ENCODE results near the gene DCUN1D3.
"Not testable (repeated sequence)": the region's sequence is repeated elsewhere in the genome, so short reads cannot be mapped to it uniquely, and the experiment has no call there.

The DCUN1D3 gene

DNA sequence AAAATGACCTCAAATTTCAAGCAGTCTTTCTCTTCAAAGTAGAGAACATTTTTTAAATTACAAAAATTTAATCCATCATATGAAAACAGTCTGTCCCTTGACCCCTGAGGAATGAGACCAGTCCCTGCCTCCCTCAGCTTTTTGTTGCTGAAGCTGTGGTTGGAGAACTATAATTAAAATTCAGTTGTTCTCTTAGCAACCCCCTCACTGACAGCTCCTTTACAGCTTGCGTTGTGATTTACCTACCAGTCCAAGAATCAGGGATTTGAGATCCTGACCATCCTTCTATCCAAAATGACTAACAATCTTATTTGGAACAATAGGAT, 30.2 kb upstream of the DCUN1D3 start:
- peaks cover 0 to 5% of the 10 kb centered on the region in 2 donors for H3K4me1 Mint-ChIP-seq
- H3K4me3 Mint-ChIP-seq = no peak overlapping the region
- no peak overlapping the region for H3K27ac Mint-ChIP-seq
- no peak for DNase-seq
- no peak for ATAC-seq (replicated peaks)
- H3K27me3 Mint-ChIP-seq = no peaks in the 10 kb centered on the region
- H3K36me3 Mint-ChIP-seq = peaks cover 9 to 12% of the 10 kb centered on the region in 2 donors
- H3K9me3 Mint-ChIP-seq = no peaks in the 10 kb centered on the region

DNA sequence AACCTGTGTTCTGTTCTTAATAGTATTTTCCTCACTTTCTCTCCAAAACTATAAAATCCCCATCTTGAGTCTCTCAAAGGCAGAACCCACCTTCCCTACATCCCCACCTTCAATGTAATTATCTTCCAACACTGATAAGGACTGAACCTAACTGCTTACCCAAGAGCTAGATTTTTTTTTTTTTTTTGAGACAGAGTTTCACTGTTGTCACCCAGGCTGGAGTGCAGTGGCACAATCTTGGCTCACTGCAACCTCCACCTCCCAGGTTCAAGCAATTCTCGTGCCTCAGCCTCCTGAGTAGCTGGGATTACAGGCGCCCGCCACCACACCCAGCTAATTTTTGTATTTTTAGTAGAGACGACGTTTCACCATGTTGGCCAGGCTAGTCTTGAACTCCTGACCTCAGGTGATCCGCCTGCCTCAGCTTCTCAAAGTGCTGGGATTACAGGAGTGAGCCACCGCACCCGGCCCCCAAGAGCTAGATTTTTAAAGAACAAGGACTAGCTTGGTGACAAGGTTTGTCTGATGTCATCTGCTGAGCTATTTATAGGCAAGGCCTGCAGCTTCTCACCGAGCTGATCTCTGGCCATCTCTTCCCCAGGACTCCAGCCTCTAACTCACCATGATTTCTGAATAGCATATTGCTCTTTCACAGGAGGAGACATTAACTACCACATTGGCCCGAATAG, 29.7 kb upstream of the DCUN1D3 start:
- DNase-seq; H3K4me3 Mint-ChIP-seq; H3K27ac Mint-ChIP-seq; ATAC-seq (replicated peaks); H3K9me3 Mint-ChIP-seq; H3K4me1 Mint-ChIP-seq; H3K27me3 Mint-ChIP-seq: not testable (repeated sequence)
- peaks cover 9 to 13% of the 10 kb centered on the region in 2 donors for H3K36me3 Mint-ChIP-seq

DNA sequence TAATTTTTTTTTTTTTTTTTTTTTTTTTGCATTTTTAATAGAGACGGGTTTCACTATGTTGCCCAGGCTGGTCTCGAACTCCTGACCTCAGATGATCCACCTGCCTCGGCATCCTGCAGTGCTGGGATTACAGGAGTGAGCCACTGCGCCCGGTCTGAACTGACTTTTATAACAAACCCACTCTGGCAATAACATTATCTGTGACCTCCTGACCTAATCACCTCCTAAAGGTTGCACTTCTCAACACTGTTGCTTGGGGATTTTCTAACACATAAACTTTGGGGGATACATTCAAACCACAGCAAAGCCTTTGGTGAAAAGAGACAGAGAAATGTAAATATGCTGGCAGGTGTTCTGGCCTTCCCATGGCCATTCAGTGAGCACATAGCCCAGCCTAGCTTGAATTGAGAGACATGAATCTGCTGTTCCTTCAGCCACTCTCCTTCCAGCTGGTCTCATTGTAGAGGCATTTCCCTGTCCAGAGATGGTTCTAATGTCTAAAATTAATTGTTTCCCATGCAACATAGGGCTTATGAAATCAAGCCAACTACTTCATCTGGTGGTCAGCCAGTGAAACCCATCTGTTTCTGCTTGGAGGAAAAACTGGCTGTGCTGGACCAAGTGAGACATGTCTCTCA, 28.7 kb upstream of the DCUN1D3 start:
- ATAC-seq (replicated peaks) (no peak), DNase-seq (no peak)
- H3K4me3 Mint-ChIP-seq = no peak overlapping the region
- H3K27ac Mint-ChIP-seq = no peak overlapping the region
- peaks cover 0 to 5% of the 10 kb centered on the region in 2 donors for H3K4me1 Mint-ChIP-seq
- peaks cover 9 to 13% of the 10 kb centered on the region in 2 donors for H3K36me3 Mint-ChIP-seq
- no peaks in the 10 kb centered on the region for H3K27me3 Mint-ChIP-seq
- no peaks in the 10 kb centered on the region for H3K9me3 Mint-ChIP-seq

DNA sequence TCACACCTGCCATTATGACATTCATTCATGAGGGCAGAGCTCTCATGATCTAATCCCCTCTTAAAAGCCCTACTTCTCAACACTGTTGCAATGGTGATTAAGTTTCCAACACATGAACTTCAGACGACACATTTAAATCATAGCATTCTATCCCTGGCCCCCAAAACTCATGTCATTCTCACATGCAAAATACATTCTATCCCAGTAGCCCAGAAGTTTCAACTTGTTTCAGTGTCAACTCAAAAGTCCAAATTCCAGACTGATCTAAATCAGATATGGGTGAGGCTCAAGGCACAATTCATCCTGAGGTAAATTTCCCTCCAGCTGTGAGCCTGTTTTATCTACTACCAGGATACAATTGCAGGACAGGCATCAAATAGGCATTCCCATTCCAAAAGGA, 25.6 kb upstream of the DCUN1D3 start:
- no peak overlapping the region for H3K4me3 Mint-ChIP-seq
- H3K36me3 Mint-ChIP-seq = peaks cover 11 to 17% of the 10 kb centered on the region in 2 donors
- no peak overlapping the region for H3K27ac Mint-ChIP-seq
- no peak for ATAC-seq (replicated peaks)
- H3K27me3 Mint-ChIP-seq = no peaks in the 10 kb centered on the region
- no peaks in the 10 kb centered on the region for H3K9me3 Mint-ChIP-seq
- H3K4me1 Mint-ChIP-seq = peaks cover 2 to 5% of the 10 kb centered on the region in 2 donors
- no peak for DNase-seq

DNA sequence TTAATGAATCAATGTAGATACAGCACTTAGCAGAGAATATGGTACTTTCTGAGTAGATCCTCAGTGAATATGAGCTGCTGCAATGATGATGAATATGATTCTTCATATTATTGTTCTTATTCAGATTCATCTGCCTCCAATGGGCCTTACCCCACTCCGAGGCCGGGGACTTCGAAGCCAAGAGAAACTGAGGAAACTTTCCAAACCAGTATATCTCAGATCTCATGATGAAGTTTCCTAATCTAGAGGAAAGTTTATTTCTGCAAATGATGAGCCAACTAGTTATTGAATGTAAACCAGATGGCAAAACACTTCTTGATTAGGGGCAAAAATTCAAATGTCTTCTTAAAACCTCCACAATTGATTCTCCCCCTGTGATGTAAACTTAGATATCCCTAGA, 23.7 kb upstream of the DCUN1D3 start:
- DNase-seq (no peak), ATAC-seq (replicated peaks) (no peak)
- Mint-ChIP-seq H3K27me3 (no peaks in the 10 kb centered on the region), H3K9me3 (no peaks in the 10 kb centered on the region), H3K27ac (no peak overlapping the region), H3K4me1 (peaks cover 2 to 5% of the 10 kb centered on the region in 2 donors), H3K4me3 (no peak overlapping the region), H3K36me3 (peaks cover 11 to 17% of the 10 kb centered on the region in 2 donors)

DNA sequence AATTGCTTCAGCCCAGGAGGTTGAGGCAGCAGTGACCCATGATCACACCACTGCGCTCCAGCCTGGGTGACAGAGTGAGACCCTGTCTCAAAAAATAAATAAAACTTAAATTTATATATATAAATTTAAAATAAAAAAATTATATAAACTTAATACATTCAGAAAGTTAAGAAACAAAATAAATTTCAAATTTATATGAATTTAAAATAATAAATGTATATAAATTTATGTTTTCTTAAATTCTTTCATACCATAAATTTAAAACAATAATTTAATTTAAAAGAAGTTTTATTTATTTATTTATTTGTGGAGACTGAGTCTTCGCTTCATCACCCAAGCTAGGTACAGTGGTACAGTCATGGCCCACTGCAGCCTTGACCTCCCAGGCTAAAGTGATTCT, 20.6 kb upstream of the DCUN1D3 start:
- ATAC-seq (replicated peaks) = no peak
- H3K27ac Mint-ChIP-seq = no peak overlapping the region
- no peaks in the 10 kb centered on the region for H3K27me3 Mint-ChIP-seq
- H3K36me3 Mint-ChIP-seq = peaks cover 9 to 22% of the 10 kb centered on the region in 2 donors
- peaks cover 6 to 9% of the 10 kb centered on the region in 2 donors for H3K4me1 Mint-ChIP-seq
- H3K9me3 Mint-ChIP-seq = no peaks in the 10 kb centered on the region
- no peak for DNase-seq
- H3K4me3 Mint-ChIP-seq = no peak overlapping the region

DNA sequence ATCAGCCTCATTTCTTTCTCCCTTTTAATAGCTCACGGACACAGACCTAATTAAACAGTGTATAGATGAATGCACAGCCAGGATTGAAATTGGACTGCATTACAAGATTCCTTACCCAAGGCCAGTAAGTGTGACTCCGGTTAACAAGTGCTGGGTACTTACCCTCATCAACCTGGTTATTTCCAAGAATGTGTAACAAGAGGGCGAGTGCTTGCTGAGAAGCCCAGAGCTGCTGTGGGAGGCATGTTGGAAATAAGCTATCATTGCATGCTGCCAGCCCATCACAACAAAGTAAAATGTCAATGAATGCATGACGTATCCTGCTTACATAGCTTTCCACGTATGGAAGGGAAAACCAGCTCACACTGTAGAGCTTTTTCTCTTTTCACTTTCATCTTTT, 19.9 kb upstream of the DCUN1D3 start:
- no peaks in the 10 kb centered on the region for H3K9me3 Mint-ChIP-seq
- H3K27ac Mint-ChIP-seq = no peak overlapping the region
- ATAC-seq (replicated peaks) (no peak), DNase-seq (no peak)
- no peak overlapping the region for H3K4me3 Mint-ChIP-seq
- no peaks in the 10 kb centered on the region for H3K27me3 Mint-ChIP-seq
- H3K4me1 Mint-ChIP-seq = peaks cover 6 to 9% of the 10 kb centered on the region in 2 donors
- peaks cover 7 to 19% of the 10 kb centered on the region in 2 donors for H3K36me3 Mint-ChIP-seq

DNA sequence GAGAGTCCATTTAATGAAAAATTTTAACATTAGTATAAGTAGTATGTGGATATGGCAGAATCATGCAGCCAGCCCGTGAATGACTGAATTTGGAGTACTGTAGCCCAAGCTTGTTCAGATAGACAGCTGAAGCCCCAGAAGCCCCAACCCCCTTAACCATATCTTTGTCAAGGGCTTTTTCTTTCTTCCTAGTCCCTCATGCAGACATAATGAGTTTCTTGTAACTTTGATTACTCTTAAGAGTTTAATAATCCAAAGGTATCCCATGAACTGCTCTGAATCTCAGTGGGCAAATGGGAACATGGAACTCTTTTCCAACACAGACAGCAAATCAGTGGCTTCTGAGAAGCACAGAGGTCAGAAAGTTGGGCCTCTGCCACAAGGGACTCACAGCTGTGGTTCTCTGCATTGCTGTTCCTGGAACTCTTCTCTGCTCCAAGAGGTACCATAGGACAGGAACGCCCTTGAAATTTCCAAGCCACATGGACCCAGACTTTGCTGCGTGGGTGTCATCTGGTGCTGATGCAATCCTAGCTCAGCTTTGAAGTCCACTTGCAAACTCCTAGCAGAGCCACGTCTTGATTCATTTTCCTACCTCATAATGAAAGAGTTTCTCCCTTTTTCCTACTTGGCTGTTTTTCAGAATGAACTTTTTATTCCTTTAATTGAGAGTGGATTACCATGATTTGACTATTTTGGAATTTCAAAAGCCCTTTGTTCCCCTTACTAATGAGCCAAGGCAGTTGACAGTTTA, 18.5 kb upstream of the DCUN1D3 start:
- peaks cover 9% of the 10 kb centered on the region in 2 donors for H3K4me1 Mint-ChIP-seq
- ATAC-seq (replicated peaks) (no peak), DNase-seq (no peak)
- H3K27ac Mint-ChIP-seq = no peak overlapping the region
- peaks cover 7 to 19% of the 10 kb centered on the region in 2 donors for H3K36me3 Mint-ChIP-seq
- no peaks in the 10 kb centered on the region for H3K9me3 Mint-ChIP-seq
- H3K4me3 Mint-ChIP-seq = no peak overlapping the region
- no peaks in the 10 kb centered on the region for H3K27me3 Mint-ChIP-seq

DNA sequence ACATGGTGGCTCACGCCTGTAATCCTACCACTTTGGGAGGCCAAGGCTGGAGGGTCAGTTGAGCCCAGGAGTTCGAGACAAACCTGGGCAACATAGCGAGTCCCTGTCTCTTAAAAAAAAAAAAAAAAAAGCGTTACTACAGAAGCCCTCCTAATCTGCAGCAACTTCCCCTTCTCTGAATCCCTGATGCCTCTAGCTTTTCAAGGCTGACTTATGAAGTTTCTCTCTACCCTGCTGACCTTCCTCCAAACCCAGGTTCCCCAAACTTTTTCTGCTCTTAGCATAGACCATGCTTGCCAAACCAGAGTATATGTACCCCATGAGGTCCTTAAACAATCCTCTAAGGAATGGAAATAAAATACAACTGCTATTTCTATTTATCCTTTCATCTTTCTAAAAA, 16.8 kb upstream of the DCUN1D3 start:
- Mint-ChIP-seq H3K27me3 (no peaks in the 10 kb centered on the region), H3K9me3 (no peaks in the 10 kb centered on the region), H3K36me3 (peaks cover 5 to 16% of the 10 kb centered on the region in 2 donors), H3K4me1 (peaks cover 7 to 11% of the 10 kb centered on the region in 2 donors), H3K27ac (no peak overlapping the region), H3K4me3 (no peak overlapping the region)
- DNase-seq (no peak), ATAC-seq (replicated peaks) (peak in 1 of 2 donors; percentile 23)

DNA sequence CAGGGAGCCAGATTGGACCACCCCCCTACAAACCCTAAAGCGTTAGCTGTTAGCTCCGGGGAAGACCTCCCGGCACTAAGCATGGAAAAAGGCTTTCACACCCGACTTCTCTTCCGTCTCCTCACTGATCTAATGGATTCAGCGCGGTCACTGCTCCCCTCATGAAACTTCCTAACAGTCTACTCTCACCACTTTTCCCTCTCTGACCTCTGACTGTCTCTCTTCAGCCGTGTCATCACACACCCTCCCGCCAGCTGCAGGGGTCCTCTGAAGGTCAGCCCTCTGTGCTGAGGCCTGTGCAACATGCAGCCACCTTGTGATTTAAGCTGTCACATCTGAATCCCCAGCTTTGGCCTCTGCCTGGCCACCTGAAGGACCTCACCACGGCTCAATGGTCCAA, 16.1 kb upstream of the DCUN1D3 start:
- no peak for ATAC-seq (replicated peaks)
- Mint-ChIP-seq H3K36me3 (peaks cover 5 to 16% of the 10 kb centered on the region in 2 donors), H3K27me3 (no peaks in the 10 kb centered on the region), H3K4me1 (peaks cover 8 to 13% of the 10 kb centered on the region in 2 donors), H3K4me3 (no peak overlapping the region), H3K9me3 (no peaks in the 10 kb centered on the region), H3K27ac (no peak overlapping the region)
- DNase-seq = no peak

DNA sequence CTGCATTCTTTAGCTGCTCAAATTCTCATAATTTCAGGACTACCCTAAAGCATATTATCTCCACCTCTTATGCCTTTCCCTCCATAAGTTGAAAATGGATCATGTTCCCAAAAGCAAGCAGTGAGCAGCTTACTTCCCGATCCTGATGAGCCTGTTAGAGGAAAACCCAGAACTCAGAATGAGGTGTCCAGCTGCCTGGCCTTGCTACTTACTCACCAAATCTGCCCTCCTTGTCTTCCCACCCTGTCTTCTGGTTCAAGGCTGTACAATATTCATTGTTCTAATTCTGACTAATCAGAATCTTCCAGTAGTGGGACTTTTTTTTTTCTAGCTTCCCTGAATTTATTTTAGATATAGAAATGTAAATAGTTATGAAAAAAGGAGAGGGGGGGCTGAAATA, 11.2 kb upstream of the DCUN1D3 start:
- H3K9me3 Mint-ChIP-seq = no peaks in the 10 kb centered on the region
- peaks cover 4 to 20% of the 10 kb centered on the region in 2 donors for H3K4me1 Mint-ChIP-seq
- peaks cover 4 to 10% of the 10 kb centered on the region in 2 donors for H3K36me3 Mint-ChIP-seq
- no peak overlapping the region for H3K4me3 Mint-ChIP-seq
- no peaks in the 10 kb centered on the region for H3K27me3 Mint-ChIP-seq
- DNase-seq (no peak), ATAC-seq (replicated peaks) (no peak)
- no peak overlapping the region for H3K27ac Mint-ChIP-seq

DNA sequence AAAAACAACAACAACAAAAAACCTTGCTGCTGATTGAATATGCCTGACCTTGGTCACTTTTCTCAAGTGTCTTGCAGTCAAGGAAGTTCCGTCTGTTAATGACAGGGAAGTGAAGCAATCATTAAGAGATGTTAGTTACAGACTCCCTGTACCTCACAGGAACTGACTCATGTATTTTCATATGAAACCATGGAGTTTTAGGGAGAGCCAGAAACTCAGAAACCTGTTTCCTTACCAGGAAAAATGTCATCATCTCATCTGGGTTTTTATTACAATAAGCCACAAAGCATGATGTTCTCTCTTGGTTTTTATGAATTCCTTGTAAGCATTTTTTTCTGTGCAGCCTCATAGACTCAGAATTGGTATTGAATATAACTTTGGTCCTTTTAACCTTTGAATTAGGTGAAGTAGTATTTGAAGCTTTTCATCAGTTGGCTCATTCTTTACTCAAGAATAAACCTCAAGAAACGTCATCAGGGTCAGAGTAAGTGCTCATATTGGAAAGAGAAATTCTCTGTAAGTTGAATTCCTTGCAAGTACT, 10.7 kb upstream of the DCUN1D3 start:
- no peak for DNase-seq
- no peak overlapping the region for H3K27ac Mint-ChIP-seq
- peak in 1 of 2 donors; percentile 45 for ATAC-seq (replicated peaks)
- no peaks in the 10 kb centered on the region for H3K27me3 Mint-ChIP-seq
- H3K4me3 Mint-ChIP-seq = no peak overlapping the region
- H3K9me3 Mint-ChIP-seq = no peaks in the 10 kb centered on the region
- peaks cover 5 to 21% of the 10 kb centered on the region in 2 donors for H3K4me1 Mint-ChIP-seq
- H3K36me3 Mint-ChIP-seq = peaks cover 3 to 11% of the 10 kb centered on the region in 2 donors

DNA sequence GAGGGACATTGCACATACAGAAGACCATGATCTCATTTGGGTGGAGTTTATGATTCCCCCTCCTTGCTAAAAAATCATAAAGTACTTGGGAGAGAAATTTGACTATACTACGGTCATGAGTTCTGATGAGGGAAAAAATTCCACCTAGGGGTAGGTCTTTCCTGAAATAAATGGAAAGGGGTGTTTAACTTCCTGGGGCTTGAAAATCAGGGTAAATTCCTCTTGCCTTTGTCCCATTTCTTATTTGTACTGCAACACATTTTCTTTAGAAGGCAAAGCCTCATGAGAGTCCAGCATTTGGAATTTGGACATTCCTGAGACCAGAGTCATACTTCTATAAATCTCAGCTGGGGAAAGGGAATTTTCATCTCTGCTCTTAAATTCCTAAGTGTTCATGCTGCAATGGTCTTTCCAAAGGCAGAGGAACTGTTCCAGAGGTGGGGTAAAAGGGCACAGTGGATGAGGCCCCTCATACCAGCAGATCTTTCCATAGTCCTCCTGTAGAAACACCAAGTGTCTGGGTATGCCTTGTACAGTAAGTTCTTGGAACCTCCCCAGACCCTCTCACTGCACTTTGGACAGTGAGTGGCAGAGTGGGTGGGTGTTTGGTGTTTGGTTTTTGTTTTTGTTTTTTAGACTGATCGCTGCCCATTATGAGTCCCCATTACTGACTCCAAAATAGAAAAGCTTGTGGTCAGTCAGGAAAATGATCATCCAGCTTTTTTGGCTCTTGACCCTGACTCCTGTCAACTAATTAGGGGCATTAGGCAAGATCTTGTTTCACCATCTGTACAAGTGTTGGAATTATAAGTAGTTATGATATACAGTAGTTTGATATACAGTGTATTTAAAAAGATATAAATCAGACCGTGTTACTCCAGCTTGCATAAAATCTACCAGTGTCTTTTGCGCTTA, 6.4 kb upstream of the DCUN1D3 start:
- H3K4me1 Mint-ChIP-seq = peaks cover 28 to 46% of the 10 kb centered on the region in 2 donors
- no peak overlapping the region for H3K4me3 Mint-ChIP-seq
- no peak overlapping the region for H3K27ac Mint-ChIP-seq
- ATAC-seq (replicated peaks) (no peak), DNase-seq (no peak)
- peaks cover 3 to 23% of the 10 kb centered on the region in 2 donors for H3K36me3 Mint-ChIP-seq
- no peaks in the 10 kb centered on the region for H3K27me3 Mint-ChIP-seq
- no peaks in the 10 kb centered on the region for H3K9me3 Mint-ChIP-seq

DNA sequence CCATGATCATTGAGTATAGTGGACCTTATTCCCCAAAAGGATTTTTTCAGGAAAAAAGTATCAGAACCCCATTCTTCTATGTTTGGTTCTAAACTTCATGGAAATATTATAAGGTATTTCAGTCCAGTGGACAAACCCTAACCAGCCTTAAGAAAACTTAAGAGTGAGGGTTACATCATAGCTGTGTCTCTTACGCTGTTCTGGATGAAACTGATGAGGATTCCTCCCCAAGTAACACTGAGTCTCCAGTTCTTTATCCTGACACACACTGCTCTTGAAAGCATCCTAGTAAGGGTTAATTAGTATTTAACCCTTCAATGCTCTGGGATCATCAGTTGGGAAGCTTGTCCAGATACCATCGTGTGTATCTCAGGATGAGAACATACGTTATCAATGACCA, 5.4 kb upstream of the DCUN1D3 start:
- Mint-ChIP-seq H3K9me3 (no peaks in the 10 kb centered on the region), H3K36me3 (peaks cover 3 to 31% of the 10 kb centered on the region in 2 donors), H3K4me3 (no peak overlapping the region), H3K4me1 (peaks cover 31 to 42% of the 10 kb centered on the region in 2 donors), H3K27ac (no peak overlapping the region), H3K27me3 (no peaks in the 10 kb centered on the region)
- ATAC-seq (replicated peaks) (no peak), DNase-seq (no peak)
